OCI-LY3 (cell line): ENCODE data around the gene MRNIP.

Experiments
- H2AFZ ChIP-seq: fragments of 200-600, 300-600 bp; shearing (Covaris generic); 2 replicates; pipeline ENCODE4 v1.6.0; 2014; ENCODE audit warnings: antibody characterized with exemption, low read depth, low read length
- H3K27ac ChIP-seq: fragments of 200-600, 300-600 bp; sonication (generic); 2 replicates; pipeline ENCODE4 v1.5.1; 2014; ENCODE audit warnings: mild to moderate bottlenecking, low read length, moderate library complexity, mixed read lengths
- H3K27me3 ChIP-seq: fragments of 200-600, 300-600 bp; sonication (generic); 2 replicates; pipeline ENCODE4 v1.6.1; 2014; ENCODE audit warnings: low read depth, low read length, mixed read lengths
- H3K36me3 ChIP-seq: fragments of 200-600, 300-600 bp; sonication (generic); replicated peaks from 2 replicates; pipeline ENCODE3; 2014; ENCODE audit warnings: low read depth, low read length, mixed read lengths
- H3K4me1 ChIP-seq: fragments of 300-600, 200-600 bp; sonication (generic); 2 replicates; pipeline ENCODE4 v1.6.1; 2014; ENCODE audit warnings: low read length, mixed read lengths
- H3K4me2 ChIP-seq: fragments of 200-600, 300-600 bp; sonication (generic); 2 replicates; pipeline ENCODE4 v1.6.1; 2014; ENCODE audit warnings: low read length, mixed read lengths
- H3K4me3 ChIP-seq: fragments of 300-600, 200-600 bp; sonication (generic); 2 replicates; pipeline ENCODE4 v1.5.1; 2014; ENCODE audit warnings: antibody characterized with exemption, mild to moderate bottlenecking, low read length, moderate library complexity
- H3K79me2 ChIP-seq: fragments of 300-600, 200-600 bp; shearing (Covaris generic); 2 replicates; pipeline ENCODE4 v1.6.1; 2014; ENCODE audit warnings: mild to moderate bottlenecking, low read length, mixed read lengths
- H3K9ac ChIP-seq: fragments of 300-600, 200-600 bp; shearing (Covaris generic); 2 replicates; pipeline ENCODE4 v1.6.0; 2014; ENCODE audit warnings: mild to moderate bottlenecking, low read length, moderate library complexity
- H3K9me3 ChIP-seq: fragments of 200-600, 300-600 bp; shearing (Covaris generic); 2 replicates; pipeline ENCODE4 v1.6.1; 2014; ENCODE audit warnings: low read length, mixed read lengths; ENCODE audit not compliant: insufficient read depth
- H4K20me1 ChIP-seq: fragments of 200-600, 300-600 bp; sonication (generic); 2 replicates; pipeline ENCODE4 v1.6.1; 2016; ENCODE audit warnings: low read length, mixed read lengths; ENCODE audit not compliant: insufficient read depth
- CTCF ChIP-seq: fragments of 200-600, 300-600 bp; sonication (generic); IDR thresholded peaks from 2 replicates; pipeline ENCODE4 v1.5.1; 2014; ENCODE audit warnings: antibody characterized with exemption, low read length, low read depth
- EZH2phosphoT487 ChIP-seq: fragments of 200-600 bp; shearing (Covaris generic); IDR thresholded peaks from 2 replicates; pipeline ENCODE4 v1.6.1; 2018; ENCODE audit warnings: antibody characterized with exemption, mixed run types, low read depth

Gene MRNIP

GRCh38 chr5:179798771-179799643, 59.6 kb downstream of the MRNIP start:
- Histone ChIP-seq H4K20me1 (0 out of 2 replicates have a peak, but pooled peaks cover 3% of the 10 kb centered on the region), H3K79me2 (peaks cover 5% of the 10 kb centered on the region; the same call in 1 of the 2 replicates), H3K27ac (no peak overlapping the region), H3K4me1 (peaks cover 20% of the 10 kb centered on the region), H2AFZ (no peak overlapping the region), H3K9ac (no peak overlapping the region), H3K36me3 (peaks cover 21% of the 10 kb centered on the region), H3K4me3 (no peak overlapping the region), H3K4me2 (no peak overlapping the region), H3K27me3 (no peaks in the 10 kb centered on the region), H3K9me3 (no peaks in the 10 kb centered on the region)
- TF ChIP-seq CTCF: no peak
- TF ChIP-seq EZH2phosphoT487: no peak

DNA sequence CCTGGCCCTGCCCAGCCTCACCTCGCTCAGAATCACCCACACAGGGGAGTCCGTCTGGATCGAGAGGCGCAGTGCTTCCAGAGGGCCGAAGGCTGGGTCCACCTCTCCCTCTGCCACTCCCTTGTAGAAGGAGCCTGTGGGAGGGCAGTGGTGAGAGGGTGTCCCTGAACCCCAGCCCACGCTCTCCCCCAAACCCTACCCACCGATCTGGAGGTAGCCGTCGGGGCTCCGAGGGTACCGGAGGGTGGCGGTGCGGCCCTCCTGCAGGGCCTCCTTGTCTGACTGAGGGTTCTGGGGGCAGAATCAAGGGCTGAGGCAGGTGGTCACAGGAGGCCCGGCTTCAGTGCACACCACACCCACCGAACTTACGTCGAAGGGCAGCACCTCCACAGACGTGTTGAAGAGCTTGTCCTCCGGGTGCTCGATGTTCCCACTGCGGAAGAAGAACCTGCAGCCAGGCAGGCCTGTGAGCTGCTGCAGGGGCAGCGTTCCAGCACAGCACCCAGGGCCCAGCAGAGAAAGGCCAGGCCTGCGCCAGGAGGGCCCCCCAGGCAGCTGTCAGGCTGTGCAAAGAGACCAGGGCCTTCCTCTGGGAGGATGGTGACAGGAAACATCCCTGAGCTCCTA, 60.4 kb downstream of the MRNIP start:
- H3K27me3 ChIP-seq: no peaks in the 10 kb centered on the region
- H3K9me3 ChIP-seq: no peaks in the 10 kb centered on the region
- H3K4me1 ChIP-seq: peaks cover 14% of the 10 kb centered on the region
- no peak for TF ChIP-seq EZH2phosphoT487
- TF ChIP-seq CTCF: no peak
- H3K79me2 ChIP-seq: no peaks in the 10 kb centered on the region
- H3K4me3 ChIP-seq: no peak overlapping the region
- no peak overlapping the region for H3K27ac ChIP-seq
- peaks cover 21% of the 10 kb centered on the region for H3K36me3 ChIP-seq
- H3K9ac ChIP-seq: no peak overlapping the region
- H2AFZ ChIP-seq: no peak overlapping the region
- 0 out of 2 replicates have a peak, but pooled peaks cover 2% of the 10 kb centered on the region for H4K20me1 ChIP-seq
- H3K4me2 ChIP-seq: no peak overlapping the region

DNA sequence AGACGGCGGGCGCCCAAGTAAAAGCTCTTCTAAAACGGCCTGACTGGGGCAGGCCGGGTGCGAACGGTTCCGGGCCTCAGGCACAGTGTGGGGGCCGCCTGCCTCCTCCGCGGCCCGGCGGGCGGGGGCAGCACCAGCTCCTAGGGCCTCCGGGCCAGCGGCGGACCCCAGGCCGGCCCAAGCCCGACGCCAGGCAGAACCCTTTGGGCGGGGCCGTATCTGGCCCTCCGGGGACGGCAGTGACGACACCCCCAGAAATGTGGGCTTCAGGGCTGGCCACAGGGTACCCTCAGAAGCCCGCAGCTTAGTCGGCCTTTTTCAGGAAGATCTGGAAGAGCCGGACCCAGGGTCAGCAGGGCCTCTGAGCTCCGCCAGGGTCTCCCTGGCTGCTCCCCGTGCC, 60.9 kb downstream of the MRNIP start:
- Histone ChIP-seq H3K27ac (no peak overlapping the region), H3K4me2 (no peak overlapping the region)

More for the DNA sequence above, 60.9 kb downstream of the MRNIP start:
- H3K36me3 ChIP-seq: peaks cover 21% of the 10 kb centered on the region
- no peak overlapping the region for H2AFZ ChIP-seq
- no peaks in the 10 kb centered on the region for H3K79me2 ChIP-seq
- no peak overlapping the region for H3K4me3 ChIP-seq
- no peak overlapping the region for H3K9ac ChIP-seq
- TF ChIP-seq CTCF: no peak
- TF ChIP-seq EZH2phosphoT487: no peak
- H3K9me3 ChIP-seq: no peaks in the 10 kb centered on the region
- H4K20me1 ChIP-seq: no peaks in the 10 kb centered on the region
- H3K27me3 ChIP-seq: no peaks in the 10 kb centered on the region
- H3K4me1 ChIP-seq: peaks cover 14% of the 10 kb centered on the region
